PC-9 (cell line): ENCODE results near the gene KPNA4. TPM values are rescaled to one million over a fixed set of nuclear protein-coding genes. Genes with fewer than 3 reads are reported as not detected.

Experiments
- BruUV-seq: library from RNA; stranded (reverse); fragments of 400-500 nt; replicated peaks from 2 replicates; lab custom pipeline; 2021; lab: Mats Ljungman, UMichigan
- CTCF ChIA-PET: fragments of 300-600 bp; sonication (Branson Sonifier 250); formaldehyde crosslinking; loops from one replicate; lab custom pipeline; 2022; ENCODE audit warnings: antibody characterized with exemption; lab: Charles Lee
- POLR2A ChIA-PET: fragments of 300-600 bp; sonication (Branson Sonifier 250); formaldehyde crosslinking; loops from one replicate; lab custom pipeline; 2022; ENCODE audit warnings: antibody characterized with exemption; ENCODE audit not compliant: unreplicated experiment; lab: Charles Lee
- DNase-seq, 2 experiments: peaks; one replicate each; pipeline versions ENCODE4 v3.0.0 to v3.0.0-alpha.2; 2015 to 2022; ENCODE audit warnings: mixed read lengths in 1 of 2
- H2AFZ ChIP-seq: fragments of 200-600 bp; sonication (generic); 2 replicates; pipeline ENCODE4 v1.8.1; 2017; ENCODE audit warnings: antibody characterized with exemption
- H3F3A ChIP-seq: fragments of 200-600 bp; sonication (generic); 2 replicates; pipeline ENCODE4 v1.8.1; 2017; ENCODE audit warnings: antibody characterized with exemption, mild to moderate bottlenecking, low read depth; ENCODE audit not compliant: insufficient read depth
- H3K27ac ChIP-seq: fragments of 200-600 bp; sonication (generic); 2 replicates; pipeline ENCODE4 v1.6.1; 2016; ENCODE audit warnings: mixed run types
- H3K27me3 ChIP-seq: fragments of 200-600 bp; sonication (generic); 2 replicates; pipeline ENCODE4 v1.6.1; 2016; ENCODE audit warnings: low read depth, mixed run types; ENCODE audit not compliant: insufficient read depth
- H3K36me3 ChIP-seq: fragments of 200-600 bp; sonication (generic); 2 replicates; pipeline ENCODE4 v1.6.1; 2016; ENCODE audit warnings: low read depth, mixed run types
- H3K4me1 ChIP-seq: fragments of 200-600 bp; sonication (generic); replicated peaks from 2 replicates; pipeline ENCODE4 v1.6.1; 2016; ENCODE audit warnings: mixed run types; ENCODE audit not compliant: insufficient read depth
- H3K4me2 ChIP-seq: fragments of 200-600 bp; sonication (generic); 2 replicates; pipeline ENCODE4 v1.6.1; 2017; ENCODE audit warnings: mixed run types
- H3K4me3 ChIP-seq: fragments of 200-600 bp; sonication (generic); 2 replicates; pipeline ENCODE4 v1.6.1; 2016; ENCODE audit warnings: mixed run types
- H3K79me2 ChIP-seq: fragments of 200-600 bp; sonication (generic); 2 replicates; pipeline ENCODE4 v1.6.1; 2017; ENCODE audit warnings: low read depth, mixed run types
- H3K9me2 ChIP-seq: fragments of 200-600 bp; sonication (generic); 2 replicates; pipeline ENCODE4 v1.8.1; 2017; ENCODE audit warnings: mild to moderate bottlenecking; ENCODE audit not compliant: insufficient read depth
- H3K9me3 ChIP-seq: fragments of 200-600 bp; sonication (generic); 2 replicates; pipeline ENCODE4 v1.8.1; 2016; ENCODE audit warnings: low read depth; ENCODE audit not compliant: insufficient read depth
- H4K20me1 ChIP-seq: fragments of 200-600 bp; sonication (generic); 2 replicates; pipeline ENCODE4 v1.8.1; 2017; ENCODE audit not compliant: insufficient read depth
- EZH2 ChIP-seq: fragments of 200-600 bp; sonication (generic); IDR thresholded peaks from 2 replicates; pipeline ENCODE4 v1.8.0; 2017; ENCODE audit warnings: antibody characterized with exemption, low read depth
- intact Hi-C: fragments of 100-400 bp; cut with micrococcal nuclease; formaldehyde crosslinking; loops from one replicate; pipeline ENCODE4 v1.10.0; 2022; ENCODE audit not compliant: unreplicated experiment
- total RNA-seq: library from RNA; stranded (reverse); gene quantifications from 2 replicates; pipeline ENCODE4 v1.2.3, GENCODE V29; 2021
- TF ChIP-seq, protein P1 (sequence below): fragments of 200-600 bp; sonication (generic); conservative IDR thresholded peaks from 2 replicates; pipeline ENCODE4 v1.6.1; 2017; ENCODE audit warnings: mixed run types, antibody characterized with exemption, mild to moderate bottlenecking, moderate library complexity

KPNA4 gene
- total RNA-seq, 1 experiment from 2014 or later = 61.0 TPM

DNA sequence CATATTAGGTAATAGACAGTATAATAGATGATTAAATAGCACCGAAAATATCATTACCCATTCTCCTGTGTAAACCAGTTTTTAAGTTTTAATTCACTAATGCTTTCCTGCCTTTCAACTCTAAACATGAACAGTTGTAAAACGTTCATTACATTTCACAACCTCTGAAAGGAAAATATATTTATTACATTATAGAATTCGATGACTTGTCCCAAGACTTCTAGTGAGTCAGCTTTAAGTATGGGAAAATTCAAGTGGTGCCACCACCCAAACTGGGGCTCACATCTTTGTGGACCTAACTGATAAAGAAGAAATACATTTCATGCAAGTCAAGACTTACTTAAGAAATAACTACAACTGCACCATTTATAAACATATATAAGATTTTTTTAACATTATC is 117.8 kb downstream of the KPNA4 start:
- intact Hi-C loops = loop anchor here (5.0 kb wide), 4 partner anchors 115 to 965 kb away; partner anchors contain the start of gene ARL14
- Histone ChIP-seq H3K27ac (no peak overlapping the region), H3K9me2 (no peaks in the 10 kb centered on the region), H3K4me3 (no peak overlapping the region; the same call in 1 of the 2 replicates), H3K4me2 (peak overlapping the region; percentile 95; the same call in 1 of the 2 replicates), H3K36me3 (no peaks in the 10 kb centered on the region), H3F3A (peaks cover 12% of the 10 kb centered on the region; the same call in 1 of the 2 replicates), H3K27me3 (no peaks in the 10 kb centered on the region), H2AFZ (no peak overlapping the region), H4K20me1 (no peaks in the 10 kb centered on the region), H3K9me3 (no peaks in the 10 kb centered on the region), H3K4me1 (peaks cover 21% of the 10 kb centered on the region), H3K79me2 (peaks cover 33% of the 10 kb centered on the region)
- CTCF ChIA-PET = no interaction called here
- DNase-seq = no peak
- TF ChIP-seq EZH2 = no peak
- TF ChIP-seq, protein P1, sequence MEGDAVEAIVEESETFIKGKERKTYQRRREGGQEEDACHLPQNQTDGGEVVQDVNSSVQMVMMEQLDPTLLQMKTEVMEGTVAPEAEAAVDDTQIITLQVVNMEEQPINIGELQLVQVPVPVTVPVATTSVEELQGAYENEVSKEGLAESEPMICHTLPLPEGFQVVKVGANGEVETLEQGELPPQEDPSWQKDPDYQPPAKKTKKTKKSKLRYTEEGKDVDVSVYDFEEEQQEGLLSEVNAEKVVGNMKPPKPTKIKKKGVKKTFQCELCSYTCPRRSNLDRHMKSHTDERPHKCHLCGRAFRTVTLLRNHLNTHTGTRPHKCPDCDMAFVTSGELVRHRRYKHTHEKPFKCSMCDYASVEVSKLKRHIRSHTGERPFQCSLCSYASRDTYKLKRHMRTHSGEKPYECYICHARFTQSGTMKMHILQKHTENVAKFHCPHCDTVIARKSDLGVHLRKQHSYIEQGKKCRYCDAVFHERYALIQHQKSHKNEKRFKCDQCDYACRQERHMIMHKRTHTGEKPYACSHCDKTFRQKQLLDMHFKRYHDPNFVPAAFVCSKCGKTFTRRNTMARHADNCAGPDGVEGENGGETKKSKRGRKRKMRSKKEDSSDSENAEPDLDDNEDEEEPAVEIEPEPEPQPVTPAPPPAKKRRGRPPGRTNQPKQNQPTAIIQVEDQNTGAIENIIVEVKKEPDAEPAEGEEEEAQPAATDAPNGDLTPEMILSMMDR = no peak
- POLR2A ChIA-PET = interaction anchor here (0.5 kb wide), 1 partner anchor 49 kb away, joined by 3 read pairs; no protein-coding TSS in a partner anchor
- no TSS peak for BruUV-seq

DNA sequence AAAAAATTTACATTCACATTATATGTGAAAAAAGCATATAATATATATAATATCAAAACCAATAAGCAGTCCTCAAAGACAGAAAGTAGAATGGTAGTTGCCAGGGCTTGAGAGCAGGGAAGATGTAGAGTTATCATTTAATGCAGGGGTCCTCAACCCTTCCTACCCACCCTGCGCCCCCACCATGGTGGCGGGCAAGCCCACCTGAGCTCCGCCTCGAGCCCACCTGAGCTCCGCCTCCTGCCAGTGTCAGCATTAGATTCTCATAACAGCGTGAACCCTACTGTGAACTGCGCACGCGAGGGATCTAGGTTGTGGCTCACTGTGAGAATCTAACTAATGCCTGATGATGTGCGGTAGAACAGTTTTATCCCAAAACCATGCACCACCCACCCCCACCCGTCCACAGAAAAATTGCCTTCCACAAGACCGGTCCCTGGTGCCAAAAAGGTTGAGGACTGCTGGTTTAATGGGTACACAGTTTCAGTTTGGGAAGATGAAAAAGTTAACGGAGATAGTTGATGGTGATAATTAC is 118.8 kb downstream of the KPNA4 start:
- Histone ChIP-seq H3K4me3 (no peak overlapping the region), H3K79me2 (peaks cover 33% of the 10 kb centered on the region), H3K9me3 (no peaks in the 10 kb centered on the region), H2AFZ (no peak overlapping the region), H3F3A (peaks cover 12% of the 10 kb centered on the region; the same call in 1 of the 2 replicates), H3K36me3 (no peaks in the 10 kb centered on the region), H3K4me1 (peaks cover 21% of the 10 kb centered on the region), H3K9me2 (no peaks in the 10 kb centered on the region), H4K20me1 (no peaks in the 10 kb centered on the region), H3K27ac (no peak overlapping the region), H3K27me3 (no peaks in the 10 kb centered on the region), H3K4me2 (no peak overlapping the region)
- TF ChIP-seq EZH2 = no peak
- TF ChIP-seq, protein P1 = no peak
- DNase-seq = no peak
- POLR2A ChIA-PET = no interaction called here
- intact Hi-C loops = loop anchor here (5.0 kb wide), 4 partner anchors 116 to 966 kb away; partner anchors contain the start of gene ARL14
- no TSS peak for BruUV-seq
- CTCF ChIA-PET = no interaction called here

GRCh38 chr3:160445854-160446253 is 119.5 kb downstream of the KPNA4 start:
- Histone ChIP-seq H4K20me1 (no peaks in the 10 kb centered on the region), H3F3A (peaks cover 12% of the 10 kb centered on the region; the same call in 1 of the 2 replicates), H3K9me2 (no peaks in the 10 kb centered on the region), H3K79me2 (peaks cover 33% of the 10 kb centered on the region), H2AFZ (no peak overlapping the region), H3K27me3 (no peaks in the 10 kb centered on the region), H3K9me3 (no peaks in the 10 kb centered on the region), H3K4me3 (no peak overlapping the region), H3K4me2 (no peak overlapping the region), H3K4me1 (peaks cover 21% of the 10 kb centered on the region), H3K36me3 (no peaks in the 10 kb centered on the region), H3K27ac (no peak overlapping the region)
- TF ChIP-seq EZH2 = no peak
- TF ChIP-seq, protein P1 = no peak
- DNase-seq = no peak
- BruUV-seq = no TSS peak
- intact Hi-C loops = loop anchor here (5.0 kb wide), 4 partner anchors 116 to 966 kb away; partner anchors contain the start of gene ARL14
- CTCF ChIA-PET = no interaction called here
- POLR2A ChIA-PET = no interaction called here

Other genes with a start within 250 kb of the KPNA4 start
- gene IFT80, start 166.3 kb downstream of the KPNA4 start, total RNA-seq = 47.9 and 59.4 TPM in 2 replicates
- 138 and 181 TPM in 2 replicates for gene SMC4, start 165.9 kb downstream of the KPNA4 start, total RNA-seq
- 14.4 and 23.3 TPM in 2 replicates for gene TRIM59, start 115.8 kb downstream of the KPNA4 start, total RNA-seq
- gene ARL14, start 111.6 kb upstream of the KPNA4 start, total RNA-seq = 13.0 and 17.6 TPM in 2 replicates
- gene PPM1L, start 190.7 kb upstream of the KPNA4 start, total RNA-seq = 5.0 and 5.1 TPM in 2 replicates